Fibroblast of skin of left biceps (primary cell): Measurements from ENCODE around the gene CABP4.

ENCODE experiments used
- DNase-seq, 2 experiments: peaks; one replicate each; pipeline ENCODE4 v3.0.0-alpha.2; 2013; ENCODE audit warnings: low read depth in 2 of 2

Gene CABP4

GRCh38 chr11:67435727-67436458 lies 19.3 kb upstream of the CABP4 start:
- no peak for DNase-seq

DNA sequence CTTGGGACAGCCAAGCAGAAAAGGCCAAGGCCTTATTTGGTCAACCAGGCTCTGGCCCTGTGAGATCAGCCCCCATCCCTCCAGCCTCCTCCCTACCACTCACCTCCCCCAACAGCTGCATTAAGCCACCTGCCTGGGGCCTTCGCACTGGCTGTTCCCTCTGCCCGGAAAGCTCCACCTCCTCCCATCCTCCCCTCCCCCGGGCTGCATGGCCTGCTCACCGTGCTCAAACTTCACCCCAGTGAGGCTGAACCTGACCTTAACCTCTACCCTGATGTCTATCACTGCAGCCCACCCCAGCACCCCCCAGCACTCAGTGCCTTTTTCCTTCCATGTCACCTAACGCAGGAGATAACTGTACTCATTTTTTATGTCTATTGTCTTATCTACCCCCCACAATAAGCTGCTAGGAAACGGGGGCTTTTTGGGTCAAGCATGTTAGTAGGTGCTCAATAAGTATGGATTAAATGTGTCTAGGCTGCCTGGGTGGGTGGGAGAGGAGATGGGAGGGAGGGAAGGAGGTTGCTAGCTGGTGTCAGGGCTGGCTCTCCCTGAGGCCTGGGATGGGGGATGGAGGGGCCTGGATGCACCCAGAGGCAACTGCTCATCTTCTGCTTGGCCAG lies 18.6 kb upstream of the CABP4 start:
- DNase-seq = no peak

DNA sequence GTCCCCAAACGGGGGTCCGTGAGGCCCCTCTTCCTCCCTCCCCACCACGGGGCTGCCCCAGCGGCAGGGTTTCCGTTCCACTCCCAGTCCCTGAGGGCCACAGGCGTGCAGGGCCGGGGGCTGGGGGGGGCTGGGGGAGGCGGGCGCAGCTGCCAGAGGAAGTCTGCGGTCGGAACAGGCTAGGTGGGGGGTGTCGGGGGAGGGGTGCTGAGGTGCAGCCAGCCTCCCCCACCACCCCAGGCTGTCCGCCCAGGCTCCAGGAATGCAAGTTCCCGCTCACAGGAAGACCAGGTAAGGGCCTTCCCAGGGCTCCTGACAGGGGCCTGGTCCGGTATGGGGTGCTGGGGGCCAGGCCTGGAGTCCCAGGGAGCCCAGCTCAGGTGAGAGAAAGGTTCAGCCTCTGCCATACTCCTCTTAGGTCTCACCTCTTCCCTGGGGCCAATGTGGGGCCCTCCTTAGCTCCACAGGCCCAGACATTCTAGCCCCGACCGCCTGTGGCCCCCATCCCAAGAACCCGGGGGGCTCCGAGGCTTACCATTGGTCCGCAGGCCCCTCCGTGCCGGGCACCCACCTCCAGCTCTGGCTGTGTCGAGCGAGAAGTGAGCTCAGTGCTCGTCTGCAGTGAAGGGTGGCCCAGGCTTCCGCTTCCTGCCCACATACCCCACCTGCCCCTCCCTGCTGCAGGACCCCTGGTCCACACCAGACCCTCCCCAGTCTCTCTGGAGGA lies 17.9 kb upstream of the CABP4 start, which contains the start of gene PTPRCAP:
PTPRCAP (minus strand) TSS at position 601 of the 727 bp plus-strand sequence; CDS start at position 538, 63 bp downstream.
- no peak for DNase-seq

DNA sequence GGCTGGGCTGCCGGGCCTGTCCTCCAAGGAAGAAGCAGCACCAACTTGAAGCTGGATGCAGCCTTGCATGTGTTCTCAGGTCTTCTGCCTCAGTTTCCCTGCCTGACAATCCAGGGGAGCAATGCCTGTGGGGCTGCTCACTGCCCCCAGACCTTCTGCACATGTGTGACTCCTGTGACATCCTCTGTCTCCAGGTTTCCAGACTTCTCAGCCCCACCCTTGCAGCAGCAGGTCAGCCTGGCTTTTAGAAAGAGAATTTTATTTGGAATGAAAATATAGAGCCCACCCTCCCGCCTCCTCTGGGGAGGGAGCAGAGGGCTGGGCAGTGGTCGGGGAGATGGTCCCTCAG lies 17.4 kb upstream of the CABP4 start:
- DNase-seq = no peak

- no peak for DNase-seq
Observed at GRCh38 chr11:67438158-67438902, 16.8 kb upstream of the CABP4 start.

DNA sequence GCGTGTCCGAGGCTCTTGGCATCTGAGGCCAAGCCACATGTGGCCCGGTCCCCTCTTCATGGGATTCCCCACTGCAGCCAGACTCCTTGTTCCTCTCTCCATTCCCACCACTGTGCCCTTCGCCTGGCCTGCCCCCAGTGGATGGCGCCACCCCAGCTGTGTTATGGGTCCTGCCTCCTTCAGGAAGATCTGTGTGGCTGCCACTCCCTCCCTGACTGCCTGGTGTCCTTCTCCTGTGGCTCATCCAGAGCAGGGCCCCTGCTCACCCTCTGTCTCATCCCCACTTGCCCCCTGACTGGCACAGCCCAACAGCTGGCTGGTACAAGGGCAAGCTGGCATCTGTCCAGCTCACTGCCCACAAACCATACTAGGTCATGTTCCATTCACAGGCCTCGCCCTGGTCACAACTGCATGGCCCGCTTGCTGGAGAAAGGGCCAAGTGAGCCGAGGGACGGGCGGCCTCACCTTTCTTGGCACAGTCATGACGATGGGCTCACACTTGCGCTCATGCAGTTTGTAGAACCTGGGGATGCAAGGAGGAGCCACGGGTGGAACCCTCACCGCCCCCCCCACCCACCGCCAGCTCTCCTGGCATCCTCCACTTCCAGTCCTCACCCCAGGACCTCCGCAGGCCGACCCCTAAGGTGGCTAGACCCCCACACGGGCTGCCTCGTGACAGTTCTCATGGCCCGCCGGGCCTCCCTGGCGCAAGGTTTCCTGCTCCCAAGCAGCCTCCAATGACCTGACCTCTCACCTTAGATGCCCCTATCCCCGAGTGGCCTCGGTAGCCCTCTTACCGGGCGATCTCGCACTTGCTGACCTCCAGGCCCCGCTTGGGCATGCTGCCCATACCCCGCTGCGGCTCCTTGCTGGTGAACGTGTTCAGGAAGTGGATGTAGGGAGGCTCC lies 15.6 kb upstream of the CABP4 start:
- no peak for DNase-seq

DNA sequence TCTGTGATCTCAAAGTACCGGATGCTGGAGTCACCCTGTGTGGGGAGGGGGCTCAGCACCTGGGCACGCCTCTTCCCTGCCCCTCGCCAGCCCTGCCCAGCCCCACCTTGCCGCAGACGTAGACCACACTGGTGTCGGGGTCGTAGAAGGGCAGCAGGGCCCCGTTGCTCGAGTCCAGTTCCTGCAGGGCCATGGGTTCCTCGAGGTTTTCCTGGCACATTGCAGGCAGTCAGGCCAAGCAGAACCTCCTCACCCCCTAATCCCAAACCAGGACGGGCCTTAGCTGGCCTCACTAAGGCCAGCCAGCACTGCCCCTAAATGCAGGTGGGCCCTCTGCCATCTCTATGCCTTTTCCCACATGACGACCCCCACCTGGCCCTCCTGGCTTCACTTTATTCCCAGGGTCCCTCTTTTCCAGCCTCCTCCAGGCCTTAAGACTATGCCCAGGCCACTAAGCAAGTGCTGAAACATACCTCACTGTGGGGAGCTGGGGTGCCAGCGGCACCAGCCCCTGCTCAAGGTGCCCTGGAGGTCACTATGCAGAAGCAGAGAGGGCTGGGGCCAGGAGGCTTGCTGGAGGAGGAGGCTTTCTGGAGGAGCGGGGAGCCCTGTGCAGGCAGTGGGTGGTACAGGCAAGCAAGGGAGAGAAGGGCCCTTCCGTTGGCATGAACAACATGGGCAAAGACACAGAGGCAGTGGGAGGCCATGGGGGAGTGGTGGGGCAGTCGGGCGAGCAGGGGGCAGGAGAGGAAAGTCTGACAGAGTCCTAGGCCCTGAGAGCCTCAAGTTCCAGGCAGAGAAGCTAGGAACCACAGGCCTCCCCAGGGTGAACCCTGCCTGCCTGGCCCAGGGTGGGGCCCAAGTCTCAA lies 14.7 kb upstream of the CABP4 start:
- DNase-seq = no peak

DNA sequence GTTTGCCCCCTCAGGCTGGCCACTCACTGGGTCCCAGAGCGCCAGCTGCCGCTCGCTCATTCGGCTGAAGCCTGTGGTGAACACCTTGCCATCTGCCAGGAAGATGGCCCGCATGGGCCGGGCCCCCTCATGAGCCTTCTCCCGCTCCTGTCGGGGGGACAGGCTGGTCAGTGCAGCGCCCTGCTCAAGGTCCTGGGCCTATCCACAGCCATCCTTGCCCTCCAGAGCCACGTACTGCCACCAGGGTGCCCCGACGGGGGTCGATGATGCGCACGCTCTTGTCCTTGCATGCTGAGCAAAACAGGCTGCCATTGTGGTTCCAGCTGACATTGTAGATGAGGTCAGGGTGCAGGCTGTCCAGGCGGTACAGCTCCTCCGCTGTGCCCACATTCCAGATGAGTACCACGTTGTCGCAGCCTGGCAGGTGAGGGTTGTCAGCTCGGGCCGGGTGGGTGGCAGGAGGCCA lies 14.0 kb upstream of the CABP4 start:
- no peak for DNase-seq

DNA sequence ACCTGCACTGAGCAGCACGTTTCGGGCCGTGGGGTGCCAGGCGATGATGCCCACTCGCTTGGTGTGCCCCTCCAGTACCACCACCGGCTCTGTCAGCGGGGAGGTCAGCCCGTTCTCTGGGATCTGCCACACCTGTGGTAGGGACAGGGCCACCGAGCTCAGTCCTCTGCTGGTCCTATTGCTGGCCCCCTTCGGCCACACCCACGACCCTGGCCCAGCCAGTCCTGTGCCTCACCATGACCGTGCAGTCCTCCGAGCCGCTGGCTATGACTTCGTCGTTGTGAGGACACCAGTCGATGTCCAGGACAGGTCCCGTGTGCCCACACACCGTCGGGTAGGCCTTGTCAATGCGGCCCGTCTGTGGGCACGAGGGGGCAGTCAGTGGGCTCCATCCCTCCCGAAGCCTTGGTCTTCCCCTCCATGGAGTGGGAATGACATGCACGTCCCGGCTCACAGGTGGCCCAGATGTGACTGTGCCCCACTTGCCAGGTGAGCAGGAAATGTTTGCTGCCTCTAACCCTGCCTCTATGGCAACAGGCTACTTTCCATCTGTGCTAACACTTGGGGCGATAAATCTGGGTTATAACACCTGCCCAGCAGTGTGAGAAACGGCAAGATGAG lies 13.3 kb upstream of the CABP4 start:
- DNase-seq = no peak

DNA sequence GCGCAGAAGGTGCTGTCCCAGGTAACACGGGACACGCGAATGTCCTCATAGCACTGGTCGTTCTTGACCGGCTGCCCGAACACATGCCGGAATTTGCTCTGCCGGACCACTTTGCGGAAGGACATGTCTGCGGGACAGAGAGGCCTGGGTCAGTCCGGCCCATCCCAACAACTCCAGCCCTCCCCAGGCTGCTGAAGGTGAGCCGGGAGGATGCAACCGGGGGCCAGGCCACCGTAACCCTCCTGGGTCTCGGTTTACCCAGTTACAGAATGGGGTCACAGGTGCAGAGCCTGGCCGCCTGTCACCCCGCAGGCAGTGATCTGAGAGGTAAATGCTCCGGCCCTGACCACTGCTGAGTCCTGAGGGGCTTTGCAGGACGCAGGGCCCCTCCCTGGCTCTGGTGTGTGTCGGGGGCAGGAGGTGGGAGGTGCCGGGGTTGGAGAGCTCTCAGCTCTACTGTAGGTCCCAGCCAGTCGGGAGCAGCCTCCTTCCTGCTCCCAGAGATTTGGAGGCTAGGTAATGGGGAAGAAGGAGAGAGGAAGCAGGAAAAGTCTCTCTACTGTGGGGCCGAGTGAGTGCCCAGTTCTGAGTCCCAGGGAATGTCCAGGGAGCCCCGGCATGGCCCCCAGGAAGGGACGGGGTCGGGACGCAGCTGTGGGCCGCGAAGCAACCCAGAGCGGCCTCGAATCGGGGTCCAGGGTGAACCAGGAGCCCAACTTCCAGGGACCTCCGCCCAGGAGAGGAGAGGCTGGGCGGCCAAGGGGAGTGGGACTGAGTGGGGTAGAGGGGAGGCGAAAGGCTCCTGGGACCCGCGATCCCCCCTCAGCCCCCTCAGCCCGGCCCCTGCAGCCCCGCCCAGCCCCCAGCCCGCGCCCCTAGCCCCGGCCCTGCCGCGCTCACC lies 12.4 kb upstream of the CABP4 start:
- no peak for DNase-seq

DNA sequence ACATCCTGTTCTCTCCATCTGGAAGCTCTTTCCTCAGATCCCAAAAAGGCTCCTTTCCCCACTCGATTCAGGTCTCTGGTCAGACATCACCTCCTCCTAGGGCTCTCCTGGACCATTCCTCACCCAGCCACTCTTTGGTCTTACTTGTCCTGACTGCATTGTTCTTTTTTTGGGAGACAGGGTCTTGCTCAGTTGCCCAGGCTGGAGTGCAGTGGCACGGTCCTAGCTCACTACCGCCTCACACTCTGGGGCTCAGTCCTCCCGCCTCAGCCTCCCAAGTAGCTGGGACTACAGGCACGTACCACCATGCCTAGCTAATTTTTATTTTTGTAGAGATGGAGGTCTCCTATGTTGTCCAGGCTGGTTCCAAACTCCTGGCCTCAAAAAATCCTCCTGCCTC lies 9.6 kb upstream of the CABP4 start:
- no peak for DNase-seq

DNA sequence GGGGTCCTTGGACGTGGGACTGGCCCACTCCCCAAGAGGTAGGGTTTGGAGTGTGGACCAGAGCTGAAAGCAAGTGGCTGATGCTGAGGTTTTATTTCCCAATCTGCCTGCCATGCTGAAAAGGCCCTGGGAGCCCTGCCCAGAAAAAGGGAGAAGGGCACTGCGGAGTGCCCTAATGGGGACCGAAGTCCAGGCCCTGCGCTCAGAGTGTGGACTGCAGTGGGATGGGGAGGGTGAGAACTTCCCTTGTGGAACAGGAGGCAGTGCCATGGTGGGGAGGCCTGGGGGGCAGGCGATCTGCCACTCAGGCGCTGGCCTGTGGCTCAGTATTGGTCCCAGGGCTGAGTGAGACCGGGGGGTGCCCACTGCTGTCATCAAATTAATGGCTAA lies 6.9 kb upstream of the CABP4 start:
- no peak for DNase-seq

GRCh38 chr11:67449116-67449844 lies 5.9 kb upstream of the CABP4 start:
- no peak for DNase-seq

GRCh38 chr11:67450796-67451657 lies 4.1 kb upstream of the CABP4 start:
- DNase-seq = no peak

DNA sequence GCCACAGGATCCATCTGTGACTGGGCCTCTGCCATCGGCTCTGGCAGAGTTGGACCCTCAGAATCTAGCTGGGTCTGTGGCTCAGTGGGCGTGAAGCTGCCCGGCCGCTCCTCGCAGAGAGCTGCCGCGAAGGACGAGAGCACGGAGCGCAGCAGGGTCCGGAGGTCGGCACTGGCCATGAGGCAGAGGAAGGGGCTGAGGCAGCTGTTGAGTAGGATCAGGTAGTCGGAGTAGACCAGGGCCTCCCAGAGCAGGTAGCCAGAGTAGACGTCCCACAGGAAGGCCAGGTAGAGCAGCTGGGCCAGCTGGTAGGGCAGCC lies 3.5 kb upstream of the CABP4 start:
- no peak for DNase-seq

DNA sequence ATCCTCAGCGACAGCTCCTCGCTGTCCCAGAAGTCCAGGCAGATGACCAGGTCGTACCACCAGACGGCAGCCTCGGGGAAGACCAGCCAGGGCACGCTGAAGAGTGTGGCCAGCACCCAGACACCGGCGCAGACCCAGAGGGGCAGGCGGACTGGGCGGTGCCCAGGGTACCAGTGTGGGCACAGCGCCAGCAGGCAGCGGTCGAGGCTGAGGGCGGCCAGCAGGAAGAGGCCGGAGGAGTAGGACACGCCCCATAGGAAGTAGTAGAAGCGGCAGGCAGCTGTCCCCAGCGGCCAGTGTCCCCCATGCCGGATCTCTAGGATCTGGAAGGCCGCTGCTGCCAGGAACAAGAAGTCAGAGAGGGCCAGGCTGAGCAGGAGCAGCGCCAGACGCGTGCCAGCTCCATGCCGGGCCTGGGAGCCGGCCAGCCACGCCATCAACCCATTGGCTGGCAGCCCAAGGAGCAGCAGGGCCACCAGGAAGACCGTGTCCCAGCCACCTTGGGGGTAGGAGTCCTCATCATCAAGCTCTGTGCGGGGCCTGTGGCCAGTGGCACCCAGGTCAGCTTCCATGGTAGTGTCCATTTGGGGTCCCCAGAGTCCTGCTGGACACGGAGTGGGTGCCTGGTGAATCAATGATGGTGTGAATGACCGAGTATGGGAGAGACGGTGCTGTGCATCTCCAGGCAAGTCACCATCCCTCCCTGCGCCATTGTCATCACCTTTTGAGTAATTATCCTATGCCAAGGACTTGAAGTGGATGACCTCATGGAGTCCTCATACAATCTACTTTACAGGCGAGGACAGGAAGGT lies 2.8 kb upstream of the CABP4 start, which contains the start of gene GPR152:
GPR152 (minus strand) TSS at position 589 of the 812 bp plus-strand sequence; CDS start at position 584, 5 bp downstream.
- DNase-seq = no peak
